Neural cell (in vitro differentiated cells): ENCODE data around the gene RAX. TPM values are rescaled to one million over a fixed set of nuclear protein-coding genes. Genes with fewer than 3 reads are reported as not detected.

ENCODE experiments used
- H2AFZ ChIP-seq: fragments of 200-600, 300-800 bp; sonication (generic), shearing (Covaris generic); 2 replicates; pipeline ENCODE4 v1.6.0; 2014; ENCODE audit warnings: low read depth, mild to moderate bottlenecking, antibody characterized with exemption, low read length, moderate library complexity
- H3F3A ChIP-seq: fragments of 200-600 bp; shearing (Covaris generic); 2 replicates; pipeline ENCODE4 v1.6.1; 2016; ENCODE audit warnings: mild to moderate bottlenecking, moderate library complexity, mixed read lengths, antibody characterized with exemption, low read length; ENCODE audit not compliant: insufficient read depth, poor library complexity, severe bottlenecking
- H3K27ac ChIP-seq: fragments of 200-600, 300-800 bp; sonication (generic), shearing (Covaris generic); 2 replicates; pipeline ENCODE4 v1.5.1; 2014; ENCODE audit warnings: mild to moderate bottlenecking, low read length, moderate library complexity
- H3K27me3 ChIP-seq: fragments of 300-800, 200-600 bp; sonication (generic), shearing (Covaris generic); 2 replicates; pipeline ENCODE4 v1.6.0; 2014; ENCODE audit warnings: mild to moderate bottlenecking, low read depth, low read length, moderate library complexity; ENCODE audit not compliant: insufficient read depth
- H3K36me3 ChIP-seq: fragments of 300-800, 200-600 bp; sonication (generic), shearing (Covaris generic); 2 replicates; pipeline ENCODE4 v1.5.1; 2014; ENCODE audit warnings: mild to moderate bottlenecking, antibody characterized with exemption, low read length, moderate library complexity; ENCODE audit not compliant: insufficient read depth
- H3K4me2 ChIP-seq: fragments of 300-800, 200-600 bp; sonication (generic), shearing (Covaris generic); 2 replicates; pipeline ENCODE4 v1.6.0; 2014; ENCODE audit warnings: mild to moderate bottlenecking, low read length
- H3K4me3 ChIP-seq: fragments of 300-800, 200-600 bp; sonication (generic), shearing (Covaris generic); 2 replicates; pipeline ENCODE4 v1.5.1; 2014; ENCODE audit warnings: mild to moderate bottlenecking, low read length, moderate library complexity
- H3K79me2 ChIP-seq: fragments of 200-600 bp; shearing (Covaris generic); replicated peaks from 2 replicates; pipeline ENCODE4 v1.6.0; 2014; ENCODE audit warnings: mild to moderate bottlenecking, low read length, moderate library complexity; ENCODE audit not compliant: insufficient read depth
- H3K9ac ChIP-seq: fragments of 300-800, 200-600 bp; sonication (generic), shearing (Covaris generic); 2 replicates; pipeline ENCODE4 v1.6.1; 2016; ENCODE audit warnings: mild to moderate bottlenecking, low read length, mixed read lengths
- H3K9me2 ChIP-seq: fragments of 200-600 bp; shearing (Covaris generic); 2 replicates; pipeline ENCODE4 v1.6.1; 2016; ENCODE audit warnings: mild to moderate bottlenecking, low read length, mixed read lengths; ENCODE audit not compliant: insufficient read depth
- H3K9me3 ChIP-seq: fragments of 200-600, 300-800 bp; sonication (generic), shearing (Covaris generic); 2 replicates; pipeline ENCODE4 v1.6.1; 2016; ENCODE audit warnings: mild to moderate bottlenecking, mixed run types, low read length, moderate library complexity, mixed read lengths
- H4K20me1 ChIP-seq: fragments of 200-600 bp; shearing (Covaris generic); 2 replicates; pipeline ENCODE4 v1.6.1; 2016; ENCODE audit warnings: mild to moderate bottlenecking, mixed run types; ENCODE audit not compliant: insufficient read depth
- EP300 ChIP-seq: fragments of 450-650 bp; conservative IDR thresholded peaks from 2 replicates; pipeline ENCODE4 v1.6.1; 2014; ENCODE audit warnings: antibody characterized with exemption, mild to moderate bottlenecking, moderate library complexity; ENCODE audit not compliant: poor library complexity, severe bottlenecking
- EZH2 ChIP-seq: fragments of 200-600, 300-800 bp; shearing (Covaris generic), sonication (generic); IDR thresholded peaks from 2 replicates; pipeline ENCODE4 v1.6.1; 2014; ENCODE audit warnings: antibody characterized with exemption, low read length, borderline replicate concordance, mild to moderate bottlenecking; ENCODE audit not compliant: insufficient read depth, poor library complexity, severe bottlenecking
- MXI1 ChIP-seq: fragments of 450-650 bp; conservative IDR thresholded peaks from 2 replicates; pipeline ENCODE4 v1.6.1; 2014; ENCODE audit warnings: antibody characterized with exemption, mild to moderate bottlenecking; ENCODE audit not compliant: poor library complexity, severe bottlenecking
- POLR2AphosphoS5 ChIP-seq: IDR thresholded peaks from 2 replicates; pipeline ENCODE4 v1.6.1; 2012
- RAD21 ChIP-seq: fragments of 450-650 bp; conservative IDR thresholded peaks from 2 replicates; pipeline ENCODE4 v1.6.1; 2014; ENCODE audit warnings: antibody characterized with exemption, mild to moderate bottlenecking, moderate library complexity
- SMC3 ChIP-seq: fragments of 450-650 bp; conservative IDR thresholded peaks from 2 replicates; pipeline ENCODE4 v1.6.1; 2014; ENCODE audit warnings: antibody characterized with exemption, mild to moderate bottlenecking, moderate library complexity; ENCODE audit not compliant: poor library complexity
- TAF1 ChIP-seq: IDR thresholded peaks from 2 replicates; pipeline ENCODE4 v1.6.1; 2012; ENCODE audit warnings: low read depth
- polyA plus RNA-seq: library from polyadenylated mRNA; depleted of rRNA; stranded (reverse); fragments of >200 nt; gene quantifications from 2 replicates; pipeline ENCODE4 v1.2.3, GENCODE V29; 2014
- TF ChIP-seq, protein P1 (sequence below): fragments of 450-650 bp; IDR thresholded peaks from 2 replicates; pipeline ENCODE4 v1.5.1; 2014; ENCODE audit warnings: antibody characterized with exemption, mild to moderate bottlenecking, moderate library complexity; ENCODE audit not compliant: poor library complexity, severe bottlenecking
- TF ChIP-seq, protein P2 (sequence below): IDR thresholded peaks from 2 replicates; pipeline ENCODE4 v1.6.1; 2012; ENCODE audit warnings: borderline replicate concordance

RAX gene
- polyA plus RNA-seq, 1 donor from 2014 or later, result not detected

DNA sequence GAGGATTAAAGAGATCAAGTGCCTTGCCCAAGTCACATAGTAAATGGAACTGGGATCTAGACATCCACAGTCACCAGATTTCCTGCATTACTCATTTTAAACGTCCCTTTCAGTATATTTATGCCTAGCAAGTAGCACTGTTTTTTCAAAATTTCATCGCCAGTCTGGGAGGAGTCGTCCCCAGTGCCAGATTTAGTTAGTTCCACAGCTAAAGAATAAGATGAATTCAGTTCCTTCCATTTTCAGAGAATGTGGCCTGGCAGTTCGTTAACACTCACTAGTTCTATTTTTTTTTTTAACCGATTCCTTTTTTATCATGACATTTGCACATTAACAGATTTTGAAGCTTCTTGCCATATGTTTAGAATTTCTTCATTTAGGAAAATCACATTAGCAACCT lies 42.1 kb downstream of the RAX start:
- Histone ChIP-seq H3F3A (no peaks in the 10 kb centered on the region), H3K9ac (no peak overlapping the region), H3K9me3 (no peaks in the 10 kb centered on the region), H3K36me3 (no peaks in the 10 kb centered on the region), H3K4me3 (no peak overlapping the region), H3K79me2 (no peaks in the 10 kb centered on the region), H3K4me2 (no peak overlapping the region), H2AFZ (no peak overlapping the region), H3K27ac (no peak overlapping the region), H3K27me3 (no peaks in the 10 kb centered on the region), H3K9me2 (no peaks in the 10 kb centered on the region), H4K20me1 (no peaks in the 10 kb centered on the region)
- TF ChIP-seq POLR2AphosphoS5, result no peak
- TF ChIP-seq EP300, result no peak
- TF ChIP-seq EZH2, result no peak
- TF ChIP-seq SMC3, result no peak
- TF ChIP-seq, protein P1, sequence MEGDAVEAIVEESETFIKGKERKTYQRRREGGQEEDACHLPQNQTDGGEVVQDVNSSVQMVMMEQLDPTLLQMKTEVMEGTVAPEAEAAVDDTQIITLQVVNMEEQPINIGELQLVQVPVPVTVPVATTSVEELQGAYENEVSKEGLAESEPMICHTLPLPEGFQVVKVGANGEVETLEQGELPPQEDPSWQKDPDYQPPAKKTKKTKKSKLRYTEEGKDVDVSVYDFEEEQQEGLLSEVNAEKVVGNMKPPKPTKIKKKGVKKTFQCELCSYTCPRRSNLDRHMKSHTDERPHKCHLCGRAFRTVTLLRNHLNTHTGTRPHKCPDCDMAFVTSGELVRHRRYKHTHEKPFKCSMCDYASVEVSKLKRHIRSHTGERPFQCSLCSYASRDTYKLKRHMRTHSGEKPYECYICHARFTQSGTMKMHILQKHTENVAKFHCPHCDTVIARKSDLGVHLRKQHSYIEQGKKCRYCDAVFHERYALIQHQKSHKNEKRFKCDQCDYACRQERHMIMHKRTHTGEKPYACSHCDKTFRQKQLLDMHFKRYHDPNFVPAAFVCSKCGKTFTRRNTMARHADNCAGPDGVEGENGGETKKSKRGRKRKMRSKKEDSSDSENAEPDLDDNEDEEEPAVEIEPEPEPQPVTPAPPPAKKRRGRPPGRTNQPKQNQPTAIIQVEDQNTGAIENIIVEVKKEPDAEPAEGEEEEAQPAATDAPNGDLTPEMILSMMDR, result no peak
- no peak for TF ChIP-seq TAF1
- TF ChIP-seq MXI1, result no peak
- TF ChIP-seq, protein P2, sequence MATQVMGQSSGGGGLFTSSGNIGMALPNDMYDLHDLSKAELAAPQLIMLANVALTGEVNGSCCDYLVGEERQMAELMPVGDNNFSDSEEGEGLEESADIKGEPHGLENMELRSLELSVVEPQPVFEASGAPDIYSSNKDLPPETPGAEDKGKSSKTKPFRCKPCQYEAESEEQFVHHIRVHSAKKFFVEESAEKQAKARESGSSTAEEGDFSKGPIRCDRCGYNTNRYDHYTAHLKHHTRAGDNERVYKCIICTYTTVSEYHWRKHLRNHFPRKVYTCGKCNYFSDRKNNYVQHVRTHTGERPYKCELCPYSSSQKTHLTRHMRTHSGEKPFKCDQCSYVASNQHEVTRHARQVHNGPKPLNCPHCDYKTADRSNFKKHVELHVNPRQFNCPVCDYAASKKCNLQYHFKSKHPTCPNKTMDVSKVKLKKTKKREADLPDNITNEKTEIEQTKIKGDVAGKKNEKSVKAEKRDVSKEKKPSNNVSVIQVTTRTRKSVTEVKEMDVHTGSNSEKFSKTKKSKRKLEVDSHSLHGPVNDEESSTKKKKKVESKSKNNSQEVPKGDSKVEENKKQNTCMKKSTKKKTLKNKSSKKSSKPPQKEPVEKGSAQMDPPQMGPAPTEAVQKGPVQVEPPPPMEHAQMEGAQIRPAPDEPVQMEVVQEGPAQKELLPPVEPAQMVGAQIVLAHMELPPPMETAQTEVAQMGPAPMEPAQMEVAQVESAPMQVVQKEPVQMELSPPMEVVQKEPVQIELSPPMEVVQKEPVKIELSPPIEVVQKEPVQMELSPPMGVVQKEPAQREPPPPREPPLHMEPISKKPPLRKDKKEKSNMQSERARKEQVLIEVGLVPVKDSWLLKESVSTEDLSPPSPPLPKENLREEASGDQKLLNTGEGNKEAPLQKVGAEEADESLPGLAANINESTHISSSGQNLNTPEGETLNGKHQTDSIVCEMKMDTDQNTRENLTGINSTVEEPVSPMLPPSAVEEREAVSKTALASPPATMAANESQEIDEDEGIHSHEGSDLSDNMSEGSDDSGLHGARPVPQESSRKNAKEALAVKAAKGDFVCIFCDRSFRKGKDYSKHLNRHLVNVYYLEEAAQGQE, result no peak
- no peak for TF ChIP-seq RAD21

DNA sequence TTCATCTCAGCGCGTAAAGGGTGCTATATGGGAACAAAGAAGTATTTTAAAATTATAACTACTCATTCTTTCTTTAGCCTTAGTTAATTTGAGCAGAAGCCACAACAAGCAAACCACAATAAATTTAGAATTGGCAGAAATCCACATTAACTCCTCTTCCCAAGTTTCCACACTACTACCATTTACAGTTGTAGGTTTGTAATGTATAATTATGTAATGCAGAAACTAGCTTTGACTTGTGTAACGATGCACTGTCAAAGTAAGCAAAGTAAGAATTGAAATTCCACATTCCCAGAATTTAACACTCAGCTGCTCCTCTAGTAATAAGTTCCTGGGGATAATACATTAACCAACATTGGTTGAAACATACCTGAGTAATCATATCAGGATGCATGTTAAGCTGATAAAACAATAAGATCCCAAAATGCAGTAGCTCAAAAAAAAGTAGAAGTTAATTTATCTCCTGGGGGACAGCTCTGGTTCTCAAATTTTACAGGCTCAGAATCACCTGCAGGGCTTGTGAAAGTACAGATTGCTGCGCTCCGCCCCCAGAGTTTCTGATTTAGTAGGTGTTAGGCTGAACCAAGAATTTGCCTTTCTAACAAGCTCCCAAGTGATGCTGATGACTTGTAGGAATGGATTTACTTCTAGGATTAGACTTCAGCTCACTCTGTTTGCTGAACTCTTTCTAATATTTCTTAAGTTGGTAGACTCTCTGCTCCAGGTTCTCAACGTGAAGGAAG lies 43.4 kb downstream of the RAX start:
- Histone ChIP-seq H3K36me3 (no peaks in the 10 kb centered on the region), H3F3A (no peaks in the 10 kb centered on the region), H3K9ac (no peak overlapping the region), H4K20me1 (no peaks in the 10 kb centered on the region), H3K9me2 (no peaks in the 10 kb centered on the region), H2AFZ (no peak overlapping the region), H3K27ac (no peak overlapping the region), H3K4me2 (no peak overlapping the region), H3K9me3 (no peaks in the 10 kb centered on the region), H3K79me2 (no peaks in the 10 kb centered on the region), H3K4me3 (no peak overlapping the region), H3K27me3 (no peaks in the 10 kb centered on the region)
- TF ChIP-seq, protein P2, result no peak
- TF ChIP-seq, protein P1, result no peak
